SU-DHL-6 (cell line): ENCODE results near the gene IDH2.
"Not testable (repeated sequence)": the region's sequence is repeated elsewhere in the genome, so short reads cannot be mapped to it uniquely, and the experiment has no call there.

Source experiments
- H2AFZ ChIP-seq: fragments of 200-600 bp; sonication (generic); 2 replicates; pipeline ENCODE4 v1.6.1; 2014; ENCODE audit warnings: low read depth, mild to moderate bottlenecking, moderate library complexity, mixed read lengths, antibody characterized with exemption, low read length; ENCODE audit not compliant: severe bottlenecking
- H3F3A ChIP-seq: fragments of 200-600 bp; shearing (Covaris generic); 2 replicates; pipeline ENCODE4 v1.6.0; 2016; ENCODE audit warnings: antibody characterized with exemption, mild to moderate bottlenecking; ENCODE audit not compliant: insufficient read depth
- H3K27ac ChIP-seq: fragments of 200-600 bp; sonication (generic); 2 replicates; pipeline ENCODE4 v1.5.1; 2016; ENCODE audit warnings: low read depth, mild to moderate bottlenecking, low read length, moderate library complexity, mixed read lengths
- H3K27me3 ChIP-seq: fragments of 200-600 bp; sonication (generic), shearing (Covaris generic); 2 replicates; pipeline ENCODE4 v1.6.0; 2014; ENCODE audit warnings: mild to moderate bottlenecking, low read length
- H3K36me3 ChIP-seq: fragments of 200-600 bp; sonication (generic); 2 replicates; pipeline ENCODE4 v1.6.1; 2014; ENCODE audit warnings: mild to moderate bottlenecking, low read length, mixed read lengths
- H3K4me2 ChIP-seq: fragments of 300-600, 200-600 bp; shearing (Covaris generic), sonication (generic); 2 replicates; pipeline ENCODE4 v1.6.0; 2014; ENCODE audit warnings: low read length, low read depth, mild to moderate bottlenecking; ENCODE audit not compliant: poor library complexity, severe bottlenecking
- H3K4me3 ChIP-seq: fragments of 200-600 bp; sonication (generic); 2 replicates; pipeline ENCODE4 v1.5.1; 2014; ENCODE audit warnings: antibody characterized with exemption, low read length, mild to moderate bottlenecking, mixed read lengths; ENCODE audit not compliant: insufficient read depth, poor library complexity, severe bottlenecking
- H3K79me2 ChIP-seq: fragments of 200-600 bp; sonication (generic); 2 replicates; pipeline ENCODE4 v1.6.1; 2014; ENCODE audit warnings: mild to moderate bottlenecking, low read length, moderate library complexity; ENCODE audit not compliant: insufficient read depth
- H3K9ac ChIP-seq: fragments of 200-600 bp; sonication (generic); 2 replicates; pipeline ENCODE4 v1.7.0; 2014; ENCODE audit warnings: mild to moderate bottlenecking, low read length
- H3K9me2 ChIP-seq: fragments of 200-600 bp; sonication (generic); replicated peaks from 2 replicates; pipeline ENCODE4 v1.6.1; 2014; ENCODE audit warnings: low read length; ENCODE audit not compliant: insufficient read depth
- H3K9me3 ChIP-seq: fragments of 200-600 bp; sonication (generic); 2 replicates; pipeline ENCODE4 v1.6.1; 2014; ENCODE audit warnings: low read length, mixed read lengths; ENCODE audit not compliant: insufficient read depth
- H4K20me1 ChIP-seq: fragments of 200-600 bp; sonication (generic); 2 replicates; pipeline ENCODE4 v1.6.1; 2014; ENCODE audit warnings: low read depth, mild to moderate bottlenecking, antibody characterized with exemption, low read length, moderate library complexity, mixed read lengths
- CTCF ChIP-seq: fragments of 200-600 bp; sonication (generic); IDR thresholded peaks from one replicate; pipeline ENCODE4 v1.5.1; 2017; ENCODE audit warnings: antibody characterized with exemption, mild to moderate bottlenecking, low read length, moderate library complexity; ENCODE audit not compliant: insufficient read depth, poor library complexity, severe bottlenecking
- EZH2phosphoT487 ChIP-seq: fragments of 200-600 bp; sonication (generic), shearing (Covaris generic); conservative IDR thresholded peaks from 2 replicates; pipeline ENCODE4 v1.6.1; 2018; ENCODE audit warnings: mild to moderate bottlenecking, antibody characterized with exemption, low read length, moderate library complexity, mixed read lengths

The IDH2 gene

GRCh38 chr15:90101969-90102890, at the start of gene IDH2:
Gene IDH2 (minus strand): TSS chr15:90102468. CDS start chr15:90102390, 78 bp downstream.
- Histone ChIP-seq H3K4me2 (peak within 1 kb of the TSS; percentile 85), H3K79me2 (no peaks in the 10 kb centered on the region), H2AFZ (peak within 1 kb of the TSS; percentile 97), H3K36me3 (no peaks in the 10 kb centered on the region), H3K9me3 (no peaks in the 10 kb centered on the region), H3K27ac (peak within 1 kb of the TSS; percentile 2; the same call in 1 of the 2 replicates), H3K27me3 (no peaks in the 10 kb centered on the region), H3K9me2 (no peaks in the 10 kb centered on the region), H3K9ac (peak within 1 kb of the TSS; percentile 80), H3K4me3 (peak within 1 kb of the TSS; percentile 79), H3F3A (peaks cover 9% of the 10 kb centered on the region), H4K20me1 (no peaks in the 10 kb centered on the region)
- no peak for TF ChIP-seq CTCF
- no peak for TF ChIP-seq EZH2phosphoT487

DNA sequence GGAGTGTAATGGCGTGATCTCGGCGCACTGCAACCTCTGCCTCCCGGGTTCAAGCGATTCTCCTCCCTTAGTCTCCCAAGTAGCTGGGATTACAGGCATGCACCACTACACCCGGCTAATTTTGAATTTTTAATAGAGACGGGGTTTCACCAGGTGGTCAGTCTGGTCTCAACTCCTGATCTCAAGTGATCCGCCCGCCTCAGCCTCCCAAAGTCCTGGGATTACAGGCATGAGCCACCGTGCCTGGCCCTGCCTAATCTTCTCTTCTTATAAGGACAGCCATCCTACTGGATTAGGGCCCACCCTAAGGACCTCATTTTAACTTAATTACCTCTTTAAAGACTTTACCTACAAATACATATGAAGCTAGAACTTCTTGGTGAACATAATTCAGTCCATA, 48.3 kb upstream of the IDH2 start:
- H3K4me3 ChIP-seq, H4K20me1 ChIP-seq, H3K9me3 ChIP-seq, H3K27me3 ChIP-seq, H3K79me2 ChIP-seq, H2AFZ ChIP-seq, H3K9ac ChIP-seq, H3F3A ChIP-seq, H3K36me3 ChIP-seq, H3K27ac ChIP-seq, H3K9me2 ChIP-seq, H3K4me2 ChIP-seq: not testable (repeated sequence)

- Histone ChIP-seq H3F3A (no peaks in the 10 kb centered on the region), H2AFZ (no peak overlapping the region), H3K79me2 (no peaks in the 10 kb centered on the region), H3K27me3 (no peaks in the 10 kb centered on the region), H3K27ac (no peak overlapping the region), H3K9ac (no peak overlapping the region), H3K4me3 (no peak overlapping the region), H3K4me2 (no peak overlapping the region), H3K9me3 (no peaks in the 10 kb centered on the region), H4K20me1 (no peaks in the 10 kb centered on the region), H3K36me3 (no peaks in the 10 kb centered on the region), H3K9me2 (no peaks in the 10 kb centered on the region)
- TF ChIP-seq CTCF (no peak), EZH2phosphoT487 (no peak)
Observed at GRCh38 chr15:90149609-90150340, 47.5 kb upstream of the IDH2 start.

- not testable (repeated sequence) for H3K4me3 ChIP-seq, H4K20me1 ChIP-seq, H3K9me2 ChIP-seq, H3K36me3 ChIP-seq, H3K9ac ChIP-seq, H2AFZ ChIP-seq, H3K79me2 ChIP-seq, H3K4me2 ChIP-seq, H3K27me3 ChIP-seq, H3F3A ChIP-seq, H3K9me3 ChIP-seq, H3K27ac ChIP-seq
Observed at GRCh38 chr15:90146198-90146761, 44.0 kb upstream of the IDH2 start.
